ENCODE measurements around the gene ACO2.
A peak's percentile ranks its signal among the peaks of the same experiment; 100 is the strongest.

The ACO2 gene

DNA sequence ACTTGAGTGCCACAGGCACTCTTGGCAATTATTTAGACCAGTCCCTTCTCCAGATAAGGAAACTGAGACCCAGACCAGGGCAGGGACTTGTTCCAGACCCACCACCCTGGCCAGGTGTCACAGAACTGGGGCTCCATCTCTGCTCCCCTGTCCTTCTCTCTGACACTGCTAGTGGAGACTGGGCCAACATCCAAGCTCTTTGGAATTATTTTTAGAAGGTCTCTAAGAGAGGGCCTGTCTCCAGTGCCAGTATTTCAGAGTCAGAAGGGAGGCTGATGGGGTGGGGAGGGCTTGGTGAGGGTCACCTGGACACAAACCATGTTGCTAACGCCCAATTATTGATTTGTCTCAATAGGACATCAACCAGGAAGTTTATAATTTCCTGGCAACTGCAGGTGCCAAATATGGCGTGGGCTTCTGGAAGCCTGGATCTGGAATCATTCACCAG is 42.6 kb downstream of the ACO2 start:
- TF ChIP-seq ZFX (IDR thresholded peaks at IDR 0.05; ENCODE audit: borderline replicate concordance) = no peak
- TF ChIP-seq, protein P1, sequence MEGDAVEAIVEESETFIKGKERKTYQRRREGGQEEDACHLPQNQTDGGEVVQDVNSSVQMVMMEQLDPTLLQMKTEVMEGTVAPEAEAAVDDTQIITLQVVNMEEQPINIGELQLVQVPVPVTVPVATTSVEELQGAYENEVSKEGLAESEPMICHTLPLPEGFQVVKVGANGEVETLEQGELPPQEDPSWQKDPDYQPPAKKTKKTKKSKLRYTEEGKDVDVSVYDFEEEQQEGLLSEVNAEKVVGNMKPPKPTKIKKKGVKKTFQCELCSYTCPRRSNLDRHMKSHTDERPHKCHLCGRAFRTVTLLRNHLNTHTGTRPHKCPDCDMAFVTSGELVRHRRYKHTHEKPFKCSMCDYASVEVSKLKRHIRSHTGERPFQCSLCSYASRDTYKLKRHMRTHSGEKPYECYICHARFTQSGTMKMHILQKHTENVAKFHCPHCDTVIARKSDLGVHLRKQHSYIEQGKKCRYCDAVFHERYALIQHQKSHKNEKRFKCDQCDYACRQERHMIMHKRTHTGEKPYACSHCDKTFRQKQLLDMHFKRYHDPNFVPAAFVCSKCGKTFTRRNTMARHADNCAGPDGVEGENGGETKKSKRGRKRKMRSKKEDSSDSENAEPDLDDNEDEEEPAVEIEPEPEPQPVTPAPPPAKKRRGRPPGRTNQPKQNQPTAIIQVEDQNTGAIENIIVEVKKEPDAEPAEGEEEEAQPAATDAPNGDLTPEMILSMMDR (IDR thresholded peaks at IDR 0.05) = no peak
- peak overlapping the region; percentile 89 for H3K27ac ChIP-seq

DNA sequence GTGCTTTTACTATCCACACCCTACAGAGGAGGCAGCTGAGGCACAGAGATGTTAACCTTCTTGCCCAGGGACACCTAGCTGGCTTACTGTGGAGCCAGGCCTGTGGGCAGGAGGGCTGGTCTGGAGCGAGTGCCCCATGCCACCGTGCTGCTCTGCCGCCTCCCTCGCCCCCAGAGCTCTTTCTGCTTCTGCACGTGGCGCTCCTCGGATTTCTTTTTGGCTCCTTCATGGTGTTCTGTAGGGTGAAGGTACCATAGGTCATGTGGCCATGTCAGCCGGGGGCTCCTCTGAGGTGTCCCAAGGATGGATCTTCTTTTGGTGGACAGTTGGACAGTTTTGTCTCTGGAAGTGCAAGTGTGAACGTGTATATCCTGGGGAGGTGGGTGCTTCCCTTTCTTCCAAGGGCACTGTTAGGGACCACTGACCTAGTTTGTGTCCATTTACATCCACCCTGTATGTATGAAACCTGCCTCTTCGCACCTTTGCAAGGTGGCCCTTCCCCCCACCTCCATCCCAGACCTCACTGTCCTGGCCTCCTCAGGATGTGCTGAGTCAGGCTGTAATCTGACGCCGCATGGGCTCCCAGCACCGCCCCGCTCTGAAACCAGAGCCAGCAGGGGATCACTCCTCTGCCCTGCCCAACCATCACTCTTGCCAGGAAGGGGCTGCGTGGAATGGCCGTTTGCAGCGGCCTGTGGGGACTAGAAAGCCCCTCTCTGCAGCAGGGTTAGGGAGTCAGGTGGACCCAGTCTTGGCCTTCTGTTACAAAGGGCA is 43.7 kb downstream of the ACO2 start:
- H3K27ac ChIP-seq = peak overlapping the region; percentile 89

DNA sequence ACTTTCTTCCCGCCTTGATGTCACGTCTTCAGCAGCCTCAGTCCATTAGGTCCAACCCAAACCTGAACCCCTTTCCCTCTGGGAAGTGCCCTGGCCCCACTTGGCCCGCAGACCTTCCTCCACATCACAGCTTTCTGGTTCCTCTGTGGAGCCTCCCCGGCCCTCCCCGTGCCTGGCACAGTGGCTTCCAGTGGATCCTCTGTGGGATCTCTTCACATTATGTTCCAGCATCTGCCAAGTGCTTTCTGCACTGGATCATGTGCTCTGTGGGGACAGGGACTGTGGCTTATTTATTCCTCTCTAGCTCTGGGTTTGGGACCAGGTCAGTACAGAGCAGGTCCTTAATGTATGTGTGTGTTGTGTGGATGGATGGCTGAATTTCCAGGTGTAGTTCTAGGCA is 44.5 kb downstream of the ACO2 start:
- peak overlapping the region; percentile 89 for H3K27ac ChIP-seq
- TF ChIP-seq ZFX (IDR thresholded peaks at IDR 0.05; ENCODE audit: borderline replicate concordance) = no peak
- TF ChIP-seq, protein P1 (IDR thresholded peaks at IDR 0.05) = no peak

More for the DNA sequence above, 43.7 kb downstream of the ACO2 start:
- no peak for TF ChIP-seq ZFX (IDR thresholded peaks at IDR 0.05; ENCODE audit: borderline replicate concordance)
- TF ChIP-seq, protein P1 (IDR thresholded peaks at IDR 0.05) = no peak

DNA sequence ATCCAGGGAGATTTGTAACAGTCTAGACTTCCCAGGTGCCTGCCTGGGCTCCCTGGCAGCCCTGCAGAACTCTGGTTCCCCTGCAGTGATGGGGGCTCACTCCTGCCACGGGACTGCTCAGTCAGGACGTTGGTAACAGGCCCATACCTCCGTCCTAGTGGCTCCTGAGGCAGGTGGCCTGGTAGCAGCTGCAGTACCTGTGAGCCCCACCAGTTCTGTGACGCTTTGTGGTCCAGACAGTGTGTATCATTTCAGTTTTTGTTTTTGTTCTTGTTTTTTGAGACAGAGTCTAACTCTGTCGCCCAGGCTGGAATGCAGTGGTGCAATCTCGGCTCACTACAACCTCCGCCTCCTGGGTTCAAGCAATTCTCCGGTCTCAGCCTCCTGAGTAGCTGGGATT is 47.5 kb downstream of the ACO2 start:
- H3K27ac ChIP-seq = no peak overlapping the region
- no peak for TF ChIP-seq ZFX (IDR thresholded peaks at IDR 0.05; ENCODE audit: borderline replicate concordance)
- TF ChIP-seq, protein P1 (IDR thresholded peaks at IDR 0.05) = no peak

DNA sequence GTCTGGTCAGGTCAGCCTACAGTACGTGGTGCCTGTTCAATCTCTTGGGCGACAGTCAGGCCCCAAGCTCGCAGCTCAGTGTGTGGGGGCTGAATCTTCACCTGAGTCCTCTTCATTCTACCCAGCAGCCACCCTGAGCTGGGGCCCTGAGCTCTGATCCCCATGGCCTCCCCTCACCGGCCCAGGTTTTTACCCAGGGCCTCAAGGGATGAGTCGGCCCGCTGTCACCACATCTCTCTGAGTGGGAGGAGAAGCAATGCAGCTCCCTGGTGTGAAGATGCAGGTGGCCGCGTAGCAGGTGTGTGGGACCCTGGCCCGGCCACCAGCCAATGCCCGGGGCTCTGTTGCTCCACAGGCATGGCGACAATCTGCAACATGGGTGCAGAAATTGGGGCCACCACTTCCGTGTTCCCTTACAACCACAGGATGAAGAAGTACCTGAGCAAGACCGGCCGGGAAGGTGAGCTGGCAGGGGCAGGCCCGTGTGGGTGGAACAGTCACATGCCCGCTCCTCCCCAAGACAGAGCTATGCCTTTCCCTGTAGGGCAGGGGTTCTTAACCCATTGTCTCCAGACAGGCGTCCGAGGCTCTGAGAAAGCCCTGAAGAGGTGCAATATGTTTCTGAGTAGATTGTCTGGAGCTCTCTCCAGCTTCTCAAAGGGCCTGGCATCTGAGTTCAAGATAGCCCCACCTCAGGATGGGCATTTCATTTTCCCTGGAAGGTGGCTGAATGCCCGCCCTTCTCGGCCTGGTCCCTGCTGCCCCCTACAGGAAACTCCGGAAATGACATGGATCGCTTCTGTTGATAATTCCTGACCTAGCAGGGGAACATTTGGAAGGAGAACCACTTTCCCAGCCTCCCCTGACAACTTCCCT is 48.5 kb downstream of the ACO2 start:
- H3K27ac ChIP-seq = no peak overlapping the region
- TF ChIP-seq, protein P1 (IDR thresholded peaks at IDR 0.05) = peak; percentile 93
- no peak for TF ChIP-seq ZFX (IDR thresholded peaks at IDR 0.05; ENCODE audit: borderline replicate concordance)

DNA sequence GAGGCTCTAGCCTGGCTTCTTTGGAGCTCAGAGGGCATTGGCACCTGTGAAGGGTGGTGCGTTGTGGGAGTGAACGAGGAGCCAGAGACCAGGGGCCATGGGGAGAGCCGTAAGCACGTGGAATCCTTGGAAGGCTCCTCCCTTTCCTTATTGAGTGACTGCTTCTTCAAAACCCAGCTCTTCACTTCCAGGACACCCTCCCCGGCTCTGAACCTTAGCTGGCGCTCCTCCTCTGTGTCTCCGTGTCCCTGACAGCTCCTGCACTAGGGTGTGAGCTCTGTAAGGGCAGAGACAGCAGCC is 49.1 kb downstream of the ACO2 start:
- TF ChIP-seq, protein P1 (IDR thresholded peaks at IDR 0.05) = peak; percentile 53
- TF ChIP-seq ZFX (IDR thresholded peaks at IDR 0.05; ENCODE audit: borderline replicate concordance) = no peak

DNA sequence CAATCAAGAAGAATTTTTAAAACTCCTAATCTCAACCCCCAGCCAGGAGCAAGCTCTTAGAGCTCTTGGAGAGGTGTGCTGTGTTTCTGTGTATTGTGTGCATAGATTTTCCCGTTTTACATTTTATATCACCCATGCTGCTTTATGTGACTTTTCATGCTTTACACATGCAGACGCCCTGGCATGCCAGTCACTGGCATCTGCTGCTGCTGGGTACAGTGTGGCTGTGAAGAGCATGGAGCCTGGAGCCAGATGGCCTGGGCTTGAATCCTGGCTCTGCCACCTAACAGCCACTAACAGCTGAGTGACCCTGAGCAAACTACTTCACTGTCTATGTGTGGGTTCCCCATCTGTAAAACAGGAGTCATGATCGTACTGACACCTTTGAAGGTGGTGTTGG is 52.2 kb downstream of the ACO2 start:
- H3K27ac ChIP-seq = peak overlapping the region; percentile 36
- no peak for TF ChIP-seq ZFX (IDR thresholded peaks at IDR 0.05; ENCODE audit: borderline replicate concordance)
- TF ChIP-seq, protein P1 (IDR thresholded peaks at IDR 0.05) = no peak

More for the DNA sequence above, 49.1 kb downstream of the ACO2 start:
- H3K27ac ChIP-seq = no peak overlapping the region
